ENCODE data around the gene RARG.

The RARG gene

GRCh38 chr12:53222806-53223261 lies 9.2 kb downstream of the RARG start:
- no peak for DNase-seq

GRCh38 chr12:53222170-53222721 lies 9.8 kb downstream of the RARG start:
- DNase-seq: no peak

GRCh38 chr12:53221203-53222080 lies 10.6 kb downstream of the RARG start:
- peak in 3 of 6 experiments; percentile 40 to 60 (median 56) for DNase-seq

- DNase-seq: peak; percentile 38 to 80 (median 66)
Observed at GRCh38 chr12:53220694-53221202, 11.3 kb downstream of the RARG start.

- DNase-seq: peak; percentile 72 to 86 (median 82)
Observed at GRCh38 chr12:53219956-53220693, 11.9 kb downstream of the RARG start.

- peak; percentile 24 to 61 (median 42) for DNase-seq
Observed at GRCh38 chr12:53219292-53219955, 12.6 kb downstream of the RARG start.

- DNase-seq: peak in 1 of 6 experiments; percentile 40
Observed at GRCh38 chr12:53218551-53219291, 13.3 kb downstream of the RARG start.

- no peak for DNase-seq
Observed at GRCh38 chr12:53217931-53218307, 14.1 kb downstream of the RARG start.

GRCh38 chr12:53217051-53217930 lies 14.7 kb downstream of the RARG start:
- DNase-seq: no peak

GRCh38 chr12:53215497-53215896 lies 16.5 kb downstream of the RARG start:
- no peak for DNase-seq

- no peak for DNase-seq
Observed at GRCh38 chr12:53214687-53215455, 17.1 kb downstream of the RARG start.

GRCh38 chr12:53214221-53214620 lies 17.8 kb downstream of the RARG start:
- no peak for DNase-seq

- peak; percentile 59 to 86 (median 77) for DNase-seq
Observed at GRCh38 chr12:53213348-53213747, 18.7 kb downstream of the RARG start.

GRCh38 chr12:53212931-53213330 lies 19.1 kb downstream of the RARG start:
- no peak for DNase-seq

GRCh38 chr12:53211476-53212381 lies 20.3 kb downstream of the RARG start:
- no peak for DNase-seq

- no peak for DNase-seq
Observed at GRCh38 chr12:53210843-53211242, 21.2 kb downstream of the RARG start.

- DNase-seq: peak in 1 of 6 experiments; percentile 14
Observed at GRCh38 chr12:53208877-53209463, 23.0 kb downstream of the RARG start.

- no peak for DNase-seq
Observed at GRCh38 chr12:53208435-53208834, 23.6 kb downstream of the RARG start.

GRCh38 chr12:53207042-53207441 lies 25.0 kb downstream of the RARG start, which contains the start of gene ITGB7:
ITGB7 (minus strand) TSS chr12:53207251; CDS start chr12:53200443, 6,808 bp downstream.
- peak; percentile 47 to 61 (median 57) for DNase-seq
